ENCODE data around the gene RASSF5. TPM values are rescaled to one million over a fixed set of nuclear protein-coding genes. Genes with fewer than 3 reads are reported as not detected.

The RASSF5 gene
- polyA plus RNA-seq, 1 of the 3 experiments (the other 2 are of a cell fraction) = 2.2 TPM

DNA sequence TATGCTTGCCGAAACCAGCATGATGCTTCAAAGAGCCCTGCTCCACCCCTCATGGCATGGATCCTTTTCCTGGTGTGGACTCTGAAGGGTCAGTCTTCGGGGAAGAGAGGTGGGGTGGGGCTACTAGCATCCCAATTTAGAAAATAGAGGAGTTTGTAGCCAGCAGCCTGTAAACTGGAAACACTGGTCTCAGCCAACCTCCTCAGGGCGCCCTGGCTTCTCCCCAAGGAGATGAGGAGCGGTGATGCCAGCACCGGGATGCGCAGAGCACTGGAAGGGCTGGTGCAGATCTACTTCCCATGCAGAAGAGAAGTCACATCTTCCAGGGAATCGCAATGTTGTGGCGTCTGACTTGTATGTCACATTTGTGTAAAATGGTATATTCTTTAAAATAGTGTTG, 43.4 kb upstream of the RASSF5 start:
- H3K4me2 ChIP-seq = no peak overlapping the region
- peaks cover 19 to 42% of the 10 kb centered on the region in 2 experiments for H3K36me3 ChIP-seq (replicated peaks in 1 of 2; ENCODE audit: control insufficient read depth in 1 of 2, insufficient read depth in 2 of 2, low read length in 1 of 2)
- H3K9ac ChIP-seq = no peak overlapping the region
- H3K4me1 ChIP-seq (ENCODE audit: control insufficient read depth in 1 of 2, insufficient read depth in 2 of 2, low read depth in 1 of 2, low read length in 1 of 2) = peaks cover 0 to 12% of the 10 kb centered on the region in 2 experiments; a peak in 2 of 4 replicates
- H3K9me2 ChIP-seq = no peaks in the 10 kb centered on the region
- WGBS (ENCODE audit: low lambda C conversion rate) = 99% methylated on average over 6 of the region's 8 CpGs
- ChIA-PET POLR2A (no interaction called here), CTCF (interaction anchor here (0.7 to 7.0 kb wide), 6 partner anchors 9 to 200 kb away, joined by 3 to 92 read pairs (median 3); no protein-coding TSS in a partner anchor)
- no peaks in the 10 kb centered on the region for H3K79me2 ChIP-seq (ENCODE audit: insufficient read depth)
- H3K27me3 ChIP-seq (ENCODE audit: insufficient read depth) = no peaks in the 10 kb centered on the region
- DNase-seq = no peak
- peak overlapping the region in 1 of 2 experiments; percentile 68; a peak in 1 of 4 replicates for H3K27ac ChIP-seq (ENCODE audit: low read depth in 2 of 2, low read length in 1 of 2)
- no peak overlapping the region for H2AFZ ChIP-seq (ENCODE audit: low read depth)
- H3F3A ChIP-seq (replicated peaks; ENCODE audit: insufficient read depth) = peaks cover 9% of the 10 kb centered on the region
- no peaks in the 10 kb centered on the region for H4K20me1 ChIP-seq (ENCODE audit: insufficient read depth)
- H3K9me3 ChIP-seq = no peaks in the 10 kb centered on the region
- TF ChIP-seq EP300 (IDR thresholded peaks at IDR 0.05; ENCODE audit: borderline replicate concordance in 1 of 2, low read depth in 1 of 2, low read length in 1 of 2) (no peak), TEAD4 (IDR thresholded peaks at IDR 0.05; ENCODE audit: borderline replicate concordance, insufficient read depth) (no peak), MEF2A (IDR thresholded peaks at IDR 0.05; ENCODE audit: borderline replicate concordance, low read depth) (no peak), FOXJ3 (CRISPR knock-in tag; IDR thresholded peaks at IDR 0.05) (no peak), POLR2AphosphoS5 (IDR thresholded peaks at IDR 0.05; ENCODE audit: low read depth, low read length) (no peak), FOXM1 (IDR thresholded peaks at IDR 0.05; ENCODE audit: low read depth) (no peak), GABPA (IDR thresholded peaks at IDR 0.05; ENCODE audit: low read depth) (no peak), YY1 (IDR thresholded peaks at IDR 0.05; ENCODE audit: low read depth) (no peak), TCF12 (IDR thresholded peaks at IDR 0.05) (no peak), PBX3 (IDR thresholded peaks at IDR 0.05) (no peak), SMC3 (IDR thresholded peaks at IDR 0.05; ENCODE audit: low read depth, low read length) (no peak), FOSL2 (IDR thresholded peaks at IDR 0.05; ENCODE audit: borderline replicate concordance, low read depth) (no peak), SIN3A (IDR thresholded peaks at IDR 0.05; ENCODE audit: borderline replicate concordance, low read depth, low read length) (no peak), ZBTB33 (IDR thresholded peaks at IDR 0.05; ENCODE audit: borderline replicate concordance, low read depth) (no peak)
- TF ChIP-seq, protein P1, sequence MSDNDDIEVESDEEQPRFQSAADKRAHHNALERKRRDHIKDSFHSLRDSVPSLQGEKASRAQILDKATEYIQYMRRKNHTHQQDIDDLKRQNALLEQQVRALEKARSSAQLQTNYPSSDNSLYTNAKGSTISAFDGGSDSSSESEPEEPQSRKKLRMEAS (IDR thresholded peaks at IDR 0.05; ENCODE audit: low read depth) = no peak
- no peak overlapping the region for H3K4me3 ChIP-seq (ENCODE audit: low read depth in 2 of 2, low read length in 1 of 2)

DNA sequence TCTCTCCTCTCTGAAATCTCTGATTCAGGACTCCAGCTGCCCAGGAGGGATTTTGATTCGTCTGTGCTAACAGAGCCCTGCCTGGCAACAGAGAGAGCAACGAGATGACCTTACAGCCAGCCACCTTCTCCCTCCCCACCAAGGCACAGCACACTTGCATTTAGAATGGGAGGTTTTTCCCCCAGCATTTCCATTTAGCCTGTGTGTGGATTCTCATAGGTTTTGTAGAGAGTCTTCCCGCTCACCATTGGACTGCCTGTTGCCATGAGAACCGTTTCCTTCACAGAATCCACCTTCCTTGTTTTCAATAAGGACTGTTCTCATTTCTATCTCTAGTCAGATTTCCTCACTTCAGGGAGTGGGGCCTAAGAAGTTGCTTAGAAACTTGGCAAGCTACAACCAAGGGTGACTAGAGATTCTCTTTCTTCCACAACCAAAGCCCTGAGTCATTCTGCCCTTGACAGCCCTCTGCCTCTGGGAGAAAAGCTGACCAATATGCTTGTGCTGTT, 42.8 kb upstream of the RASSF5 start:
- H3K36me3 ChIP-seq (replicated peaks in 1 of 2; ENCODE audit: control insufficient read depth in 1 of 2, insufficient read depth in 2 of 2, low read length in 1 of 2) = peaks cover 15 to 37% of the 10 kb centered on the region in 2 experiments
- H3K9me3 ChIP-seq = no peaks in the 10 kb centered on the region
- H3K27me3 ChIP-seq (ENCODE audit: insufficient read depth) = no peaks in the 10 kb centered on the region
- no peak for DNase-seq
- no peaks in the 10 kb centered on the region for H3K9me2 ChIP-seq
- H3K27ac ChIP-seq (ENCODE audit: low read depth in 2 of 2, low read length in 1 of 2) = peak overlapping the region in 1 of 2 experiments; percentile 68; a peak in 2 of 4 replicates
- peaks cover 9% of the 10 kb centered on the region for H3F3A ChIP-seq (replicated peaks; ENCODE audit: insufficient read depth)
- no peak overlapping the region for H3K9ac ChIP-seq
- 74% methylated on average over 4 of the region's 4 CpGs for WGBS (ENCODE audit: low lambda C conversion rate)
- H4K20me1 ChIP-seq (ENCODE audit: insufficient read depth) = no peaks in the 10 kb centered on the region
- no peaks in the 10 kb centered on the region for H3K79me2 ChIP-seq (ENCODE audit: insufficient read depth)
- H3K4me2 ChIP-seq = no peak overlapping the region
- CTCF ChIA-PET = interaction anchor here (0.7 to 4.8 kb wide), 6 partner anchors 9 to 143 kb away, joined by 3 to 34 read pairs (median 3); no protein-coding TSS in a partner anchor
- no peak overlapping the region for H2AFZ ChIP-seq (ENCODE audit: low read depth)
- POLR2A ChIA-PET = no interaction called here
- H3K4me1 ChIP-seq (ENCODE audit: control insufficient read depth in 1 of 2, insufficient read depth in 2 of 2, low read depth in 1 of 2, low read length in 1 of 2) = peaks cover 0 to 16% of the 10 kb centered on the region in 2 experiments; a peak in 2 of 4 replicates
- no peak overlapping the region for H3K4me3 ChIP-seq (ENCODE audit: low read depth in 2 of 2, low read length in 1 of 2)
- TF ChIP-seq SMC3 (IDR thresholded peaks at IDR 0.05; ENCODE audit: low read depth, low read length) (no peak), FOXJ3 (CRISPR knock-in tag; IDR thresholded peaks at IDR 0.05) (no peak), RFX5 (IDR thresholded peaks at IDR 0.05; ENCODE audit: low read length) (peak; percentile 71), NRF1 (IDR thresholded peaks at IDR 0.05; ENCODE audit: low read depth, low read length) (no peak), ZBTB33 (IDR thresholded peaks at IDR 0.05; ENCODE audit: borderline replicate concordance, low read depth) (no peak), TAF1 (IDR thresholded peaks at IDR 0.05; ENCODE audit: borderline replicate concordance, low read depth, low read length) (no peak), FOSL2 (IDR thresholded peaks at IDR 0.05; ENCODE audit: borderline replicate concordance, low read depth) (peak; percentile 58; the same call in 1 of the 2 replicates), MXI1 (IDR thresholded peaks at IDR 0.05; ENCODE audit: low read depth, low read length) (no peak), TCF12 (IDR thresholded peaks at IDR 0.05) (peak; percentile 5; the same call in 1 of the 2 replicates), IRF3 (IDR thresholded peaks at IDR 0.05; ENCODE audit: low read depth, low read length) (no peak), ELF1 (IDR thresholded peaks at IDR 0.05) (no peak), TEAD4 (IDR thresholded peaks at IDR 0.05; ENCODE audit: borderline replicate concordance, insufficient read depth) (no peak), YY1 (IDR thresholded peaks at IDR 0.05; ENCODE audit: low read depth) (no peak)
